PC-9 (cell line): ENCODE measurements around the gene RASD2.

Experiments
- CTCF ChIP-seq: fragments of 200-600 bp; sonication (generic); conservative IDR thresholded peaks from 2 replicates; pipeline ENCODE4 v1.6.1; 2017; ENCODE audit warnings: mixed run types, antibody characterized with exemption, mild to moderate bottlenecking, moderate library complexity
- EZH2 ChIP-seq: fragments of 200-600 bp; sonication (generic); IDR thresholded peaks from 2 replicates; pipeline ENCODE4 v1.8.0; 2017; ENCODE audit warnings: antibody characterized with exemption, low read depth

- TF ChIP-seq CTCF (no peak), EZH2 (no peak)
These were observed 43.8 kb upstream of the RASD2 start for GRCh38 chr22:35496768-35497312.
